Activated naive CD4-positive, alpha-beta T cell (primary cell): ENCODE data around the gene WDR17.
"Not testable (repeated sequence)": the region's sequence is repeated elsewhere in the genome, so short reads cannot be mapped to it uniquely, and the experiment has no call there.

Experiments used
- DNase-seq, 4 experiments: peaks; one replicate each; lab custom pipeline; 2025; lab: John Stamatoyannopoulos, UW

Gene WDR17

DNA sequence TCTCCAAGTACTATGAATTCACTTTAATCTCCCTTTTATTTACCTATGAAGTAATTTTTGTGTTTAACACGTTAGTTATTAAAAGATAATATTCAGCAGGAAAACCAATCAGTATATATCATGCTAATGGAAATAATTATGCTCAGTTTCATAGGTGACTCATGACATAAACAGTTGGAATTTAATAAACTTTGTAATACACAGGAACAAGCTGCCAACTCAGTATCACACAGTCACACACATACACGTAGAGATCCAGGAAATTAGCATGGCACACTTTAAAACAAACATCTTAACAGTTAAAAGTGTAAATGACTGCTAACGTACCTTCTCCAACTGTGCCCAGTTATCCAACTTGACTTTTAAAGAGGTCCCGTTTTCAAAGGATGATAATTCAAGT, 127.5 kb downstream of the WDR17 start:
- DNase-seq: no peak

- peak in 1 of 4 experiments; percentile 1 for DNase-seq
These were observed 128.3 kb downstream of the WDR17 start for GRCh38 chr4:176193938-176194337.

GRCh38 chr4:176195184-176195978, 129.7 kb downstream of the WDR17 start, which contains the start of gene SPATA4:
SPATA4 (minus strand) TSS chr4:176195585; CDS start chr4:176195562, 23 bp downstream.
- DNase-seq: peak; percentile 74 to 93 (median 78)

DNA sequence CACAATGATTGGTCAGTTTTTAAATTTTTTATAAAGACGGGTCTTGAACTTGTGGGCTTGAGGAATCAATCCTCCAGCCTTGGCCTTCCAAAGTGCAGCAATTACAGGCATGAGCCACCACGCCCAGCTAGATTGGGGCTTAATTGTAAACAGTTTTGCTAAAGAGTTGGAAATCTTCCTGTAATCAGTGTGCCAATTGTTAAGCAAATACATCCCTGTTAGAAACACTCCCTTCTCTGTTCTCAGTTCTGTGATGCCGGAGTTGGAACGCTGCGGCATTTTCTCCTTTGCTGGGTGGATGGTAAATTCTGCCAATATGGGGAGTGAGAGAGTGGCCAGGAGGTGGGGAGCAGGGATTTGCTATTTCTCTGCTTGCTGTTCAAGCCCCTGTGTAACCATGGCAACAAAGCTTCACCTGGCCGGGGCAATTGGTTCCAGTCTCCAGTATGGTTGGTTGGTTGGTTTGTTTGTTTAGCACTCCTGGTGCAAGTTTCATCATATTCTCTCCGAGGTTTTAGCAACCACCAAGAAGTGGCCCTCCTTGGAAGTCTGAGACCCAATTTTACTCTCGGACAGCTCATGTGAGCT, 132.8 kb downstream of the WDR17 start:
- DNase-seq: no peak

DNA sequence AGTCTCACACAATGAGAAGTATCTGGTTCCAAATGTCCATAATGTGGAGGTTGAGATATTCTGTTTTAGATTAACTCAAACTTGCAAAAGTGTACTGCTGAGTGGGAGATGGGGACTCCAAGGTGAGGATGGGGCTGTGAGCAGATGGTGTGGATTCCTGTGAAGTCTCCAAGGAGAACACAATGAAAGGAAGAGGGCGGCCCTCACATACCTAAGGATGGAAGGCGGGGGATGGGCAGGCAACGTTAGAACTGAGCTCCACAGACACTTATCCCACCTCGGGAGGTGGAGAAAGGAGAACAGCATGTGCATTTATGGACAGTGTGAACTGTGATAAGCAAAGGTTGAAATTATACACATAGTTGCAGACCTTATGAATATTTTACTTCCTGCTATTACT, 139.7 kb downstream of the WDR17 start:
- DNase-seq: no peak

GRCh38 chr4:176207839-176208238, 142.2 kb downstream of the WDR17 start:
- DNase-seq: no peak

GRCh38 chr4:176209535-176209934, 143.9 kb downstream of the WDR17 start:
- DNase-seq: no peak

DNA sequence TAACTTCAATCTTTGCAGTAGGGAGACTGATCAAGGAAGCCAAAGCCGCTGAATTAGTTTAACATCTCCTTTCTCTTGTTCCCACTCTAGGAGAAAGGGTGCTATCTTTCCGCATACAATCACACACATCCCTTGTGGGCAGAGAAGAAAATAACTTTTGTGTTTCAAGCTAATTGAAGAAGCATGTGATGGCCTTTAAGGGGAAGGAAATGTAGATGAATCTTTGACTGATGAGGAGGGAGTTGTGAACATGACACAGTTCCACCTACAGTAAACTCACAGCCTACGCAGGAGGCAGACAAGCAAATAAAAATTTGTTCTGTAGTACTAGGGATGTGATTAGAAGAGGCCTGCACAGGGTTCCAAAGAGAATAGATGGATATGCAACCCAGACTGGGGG, 144.5 kb downstream of the WDR17 start:
- no peak for DNase-seq

DNA sequence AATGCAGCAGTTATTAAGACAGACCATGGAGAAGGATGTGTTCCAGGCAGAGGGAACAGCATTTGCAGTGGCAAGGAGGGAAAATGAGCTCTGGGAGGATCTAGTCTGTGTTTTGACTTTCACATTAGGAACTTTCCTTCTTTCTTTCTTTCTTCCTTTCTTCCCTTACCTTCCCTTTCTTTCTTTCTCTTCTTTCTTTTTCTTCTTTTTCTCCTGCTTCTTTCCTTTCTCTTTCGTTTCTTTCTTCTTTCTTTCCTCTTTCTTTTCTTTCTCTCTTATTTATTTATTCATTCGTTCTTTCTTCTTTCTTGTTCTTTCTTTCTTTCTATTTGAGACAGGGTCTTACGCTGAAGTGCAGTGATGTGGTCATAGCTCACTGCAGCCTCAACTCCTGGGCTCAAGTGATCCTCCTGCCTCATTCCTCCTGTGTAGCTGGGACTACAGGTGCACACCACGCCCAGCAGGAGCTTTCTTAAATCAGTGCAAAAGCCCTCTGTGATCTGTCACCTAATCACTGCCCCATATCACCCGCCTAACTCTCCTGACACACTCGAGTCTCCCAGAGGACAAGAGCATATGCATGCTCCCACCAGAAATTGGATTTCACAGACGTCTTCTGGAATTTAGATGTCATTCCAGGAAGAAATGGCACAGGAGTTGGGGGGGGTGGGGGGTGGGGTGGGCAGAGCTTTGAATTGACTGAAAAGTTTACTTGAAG, 145.1 kb downstream of the WDR17 start:
- DNase-seq: no peak

GRCh38 chr4:176212351-176212750, 146.7 kb downstream of the WDR17 start:
- DNase-seq: not testable (repeated sequence)

DNA sequence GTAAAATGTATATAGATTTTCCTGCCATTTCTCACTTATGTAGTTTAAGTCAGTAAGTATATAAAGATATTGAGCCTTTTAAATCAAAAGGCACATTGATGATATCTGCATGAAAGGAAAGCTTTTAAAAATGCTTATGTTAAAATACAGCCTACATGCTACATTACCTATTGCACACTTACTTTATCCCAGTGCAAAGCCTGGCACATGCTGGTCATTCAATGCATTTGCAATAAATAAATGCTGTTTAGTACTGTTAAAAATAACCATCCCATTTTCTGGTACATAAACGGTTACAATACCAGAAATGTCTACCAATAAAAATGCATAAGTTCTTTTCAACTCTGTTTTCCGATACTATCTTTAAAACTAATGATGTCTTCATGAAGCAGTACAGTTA, 151.9 kb downstream of the WDR17 start:
- no peak for DNase-seq

- no peak for DNase-seq
These were observed 156.5 kb downstream of the WDR17 start for GRCh38 chr4:176222149-176222548.

DNA sequence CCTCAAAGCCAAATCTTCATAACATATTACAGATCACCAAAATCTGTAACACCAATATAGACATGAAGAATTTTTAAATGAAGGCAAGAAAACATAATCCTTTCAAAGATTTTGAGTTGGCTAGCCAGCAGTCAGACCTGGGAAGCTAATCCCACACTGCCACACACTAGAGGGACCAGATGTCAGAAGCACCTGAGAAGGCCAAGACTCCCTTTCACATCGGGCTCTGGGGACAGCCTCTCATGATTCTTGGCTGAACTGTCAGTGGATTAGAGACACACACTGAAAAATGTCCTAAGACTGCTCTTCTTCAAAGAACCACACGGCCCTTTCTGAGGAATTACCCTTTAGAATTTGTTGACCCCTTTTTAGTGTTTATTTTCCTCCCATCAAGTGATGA, 157.9 kb downstream of the WDR17 start:
- DNase-seq: no peak

DNA sequence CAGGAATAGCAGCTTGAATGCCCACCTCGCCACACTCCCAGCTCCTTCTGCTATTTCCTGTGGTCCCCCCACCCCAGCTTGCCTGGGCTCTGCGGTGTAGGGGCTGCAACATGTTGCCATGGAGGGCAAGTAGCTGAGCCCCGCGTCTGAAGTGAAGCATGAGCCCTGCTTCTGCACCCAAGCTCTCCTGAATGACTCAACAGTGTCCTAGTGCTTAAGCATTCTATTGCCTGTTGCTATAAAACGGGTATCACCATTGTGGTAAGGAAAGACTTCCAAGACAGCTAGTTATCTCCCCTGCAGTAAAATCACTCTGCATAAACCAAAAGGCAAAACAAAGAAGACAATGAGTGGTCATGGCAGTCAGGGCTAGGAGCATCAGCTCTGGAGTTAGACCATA, 161.1 kb downstream of the WDR17 start:
- DNase-seq: no peak

- no peak for DNase-seq
These were observed 164.0 kb downstream of the WDR17 start for GRCh38 chr4:176229645-176230044.
